ENCODE results near the gene ZBTB26.
A peak's percentile ranks its signal among the peaks of the same experiment; 100 is the strongest.
"Not testable (repeated sequence)": the region's sequence is repeated elsewhere in the genome, so short reads cannot be mapped to it uniquely, and the experiment has no call there.

ZBTB26 gene

DNA sequence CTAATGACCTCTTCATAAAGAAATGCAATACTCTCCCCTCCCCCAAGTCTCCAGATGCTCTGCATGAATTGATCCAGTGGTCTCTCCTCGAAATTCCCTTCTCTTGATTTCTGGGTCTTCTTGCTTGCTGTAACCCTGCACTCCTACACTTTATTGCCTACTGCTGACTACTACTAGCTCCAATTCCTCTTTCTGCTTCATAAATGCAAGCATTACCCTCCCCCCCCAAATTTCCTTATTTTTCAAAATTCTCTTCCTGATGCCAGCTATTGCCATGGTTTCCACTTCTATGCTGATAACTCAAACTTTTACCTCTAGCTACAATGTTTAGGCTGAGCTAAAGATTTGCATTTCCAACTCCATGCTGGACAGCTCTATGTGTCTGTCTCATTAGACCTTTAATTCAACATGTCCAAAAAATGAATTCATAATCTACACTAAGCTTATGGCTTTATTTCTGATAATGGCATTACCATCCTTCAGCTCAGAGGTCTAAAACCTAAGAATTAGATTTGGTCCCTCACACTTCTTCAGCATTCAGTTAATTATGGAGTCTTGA lies 1.4 kb downstream of the ZBTB26 start:
- no peak for TF ChIP-seq CTCF (IDR thresholded peaks at IDR 0.05; ENCODE audit: low read depth, low read length, missing control alignments)
- no peak for DNase-seq (ENCODE audit: low read depth)
- H3K4me3 ChIP-seq (ENCODE audit: low read depth, low read length): no peak overlapping the region; the same call in 1 of the 2 replicates

- no peak for TF ChIP-seq CTCF (IDR thresholded peaks at IDR 0.05; ENCODE audit: low read depth, low read length, missing control alignments)
- no peak overlapping the region for H3K4me3 ChIP-seq (ENCODE audit: low read depth, low read length)
- no peak for DNase-seq (ENCODE audit: low read depth)
Measured at GRCh38 chr9:122923947-122924346, 7.4 kb downstream of the ZBTB26 start.

DNA sequence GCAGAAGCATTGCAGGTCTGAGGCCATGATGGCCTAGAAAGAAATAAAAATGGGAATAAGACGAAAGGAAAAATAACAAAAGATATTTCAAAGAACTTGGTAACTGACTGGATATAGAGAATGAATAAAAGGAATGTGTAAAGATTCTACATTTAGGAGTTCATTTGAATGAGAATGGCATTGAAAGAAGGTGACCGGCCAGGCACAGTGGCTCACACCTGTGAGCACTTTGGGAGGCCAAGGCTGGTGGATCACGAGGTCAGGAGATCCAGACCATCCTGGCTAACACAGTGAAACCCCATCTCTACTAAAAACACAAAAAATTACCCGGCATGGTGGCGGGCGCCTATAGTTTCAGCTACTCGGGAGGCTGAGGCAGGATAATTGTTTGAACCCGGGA lies 8.6 kb downstream of the ZBTB26 start:
- TF ChIP-seq CTCF (IDR thresholded peaks at IDR 0.05; ENCODE audit: low read depth, low read length, missing control alignments): no peak
- no peak overlapping the region for H3K4me3 ChIP-seq (ENCODE audit: low read depth, low read length)
- DNase-seq (ENCODE audit: low read depth): no peak

DNA sequence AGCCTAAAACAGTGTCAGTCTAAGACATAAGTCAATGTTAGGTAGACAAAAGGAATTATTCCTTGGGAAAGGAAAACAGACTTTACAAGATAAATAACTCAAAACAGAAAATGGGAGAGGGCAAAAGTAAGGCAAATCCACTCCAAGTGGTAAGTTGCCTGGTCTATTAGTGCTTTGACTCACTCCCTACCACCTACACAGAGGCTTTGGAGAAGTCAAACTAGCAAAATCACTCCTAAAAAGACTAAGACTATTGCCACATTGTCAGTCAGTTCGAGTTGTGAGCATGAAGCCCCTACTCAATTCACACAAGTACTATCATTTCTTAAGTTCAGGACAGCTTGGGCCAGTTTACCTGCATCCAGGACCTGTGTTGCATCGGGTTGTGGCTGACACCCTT lies 13.0 kb downstream of the ZBTB26 start:
- TF ChIP-seq CTCF (IDR thresholded peaks at IDR 0.05; ENCODE audit: low read depth, low read length, missing control alignments): no peak
- no peak overlapping the region for H3K4me3 ChIP-seq (ENCODE audit: low read depth, low read length)
- no peak for DNase-seq (ENCODE audit: low read depth)

DNA sequence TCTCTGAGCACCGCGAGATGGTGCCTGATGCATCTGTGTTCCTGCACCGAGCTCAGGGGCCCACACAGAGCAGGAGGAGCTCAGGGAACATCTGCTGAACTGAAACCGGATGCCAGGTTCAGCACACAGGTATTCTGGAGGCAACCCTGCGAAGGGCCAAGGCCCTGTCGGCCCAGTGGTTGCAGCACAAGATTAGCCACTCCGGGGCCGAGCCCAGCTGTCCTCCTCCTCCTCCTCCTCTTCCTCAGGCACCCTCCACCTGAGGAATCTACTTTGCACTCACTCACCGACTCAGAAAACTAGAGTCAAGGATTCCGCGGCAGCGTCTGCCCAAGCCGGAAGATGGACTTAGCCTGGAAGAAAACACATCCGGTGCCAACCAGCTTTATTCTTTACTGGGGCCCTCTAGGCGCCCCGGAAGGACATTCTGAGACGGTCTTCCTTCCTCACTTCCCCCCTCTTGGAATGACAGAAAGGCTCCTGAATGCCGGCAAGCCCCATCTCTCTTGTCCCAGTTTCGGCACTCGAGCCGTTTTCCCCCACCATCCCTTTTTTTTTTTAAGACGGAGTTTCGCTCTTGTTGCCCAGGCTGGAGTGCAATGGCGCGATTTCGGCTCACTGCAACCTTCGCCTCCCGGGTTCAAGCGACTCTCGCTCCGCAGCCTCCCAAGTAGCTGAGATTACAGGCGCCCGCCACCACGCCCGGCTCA lies 18.2 kb downstream of the ZBTB26 start, which contains the start of gene ZBTB6:
ZBTB6 (minus strand) TSS at position 360 of the 710 bp plus-strand sequence. CDS start 1,251 bp downstream, outside the sequence.
- TF ChIP-seq CTCF (IDR thresholded peaks at IDR 0.05; ENCODE audit: low read depth, low read length, missing control alignments): no peak
- H3K4me3 ChIP-seq (ENCODE audit: low read depth, low read length): peak within 1 kb of the TSS; percentile 74
- peak; percentile 93 for DNase-seq (ENCODE audit: low read depth)

GRCh38 chr9:122912671-122912963 lies 18.7 kb downstream of the ZBTB26 start:
- peak overlapping the region; percentile 74 for H3K4me3 ChIP-seq (ENCODE audit: low read depth, low read length)
- no peak for TF ChIP-seq CTCF (IDR thresholded peaks at IDR 0.05; ENCODE audit: low read depth, low read length, missing control alignments)
- DNase-seq (ENCODE audit: low read depth): no peak

DNA sequence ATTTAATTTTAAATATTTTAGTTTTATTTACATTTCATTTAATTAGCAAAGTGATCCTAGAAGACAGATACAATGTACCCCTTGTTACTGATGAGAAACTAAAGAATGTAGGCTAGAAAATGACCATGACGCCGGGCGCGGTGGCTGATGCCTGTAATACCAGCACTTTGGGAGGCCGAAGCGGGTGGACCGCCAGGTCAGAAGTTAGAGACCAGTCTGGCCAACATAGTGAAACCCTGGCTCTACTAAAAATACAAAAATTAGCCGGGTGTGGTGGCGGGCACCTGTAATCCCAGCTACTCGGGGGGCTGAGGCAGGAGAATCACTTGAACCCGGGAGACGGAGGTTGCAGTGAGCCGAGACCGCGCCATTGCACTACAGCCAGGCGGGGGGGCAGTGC lies 25.2 kb downstream of the ZBTB26 start:
- not testable (repeated sequence) for H3K4me3 ChIP-seq (ENCODE audit: low read depth, low read length); DNase-seq (ENCODE audit: low read depth)

All from GM12864 (cell line).